ENCODE results near the gene COLEC12. TPM values are rescaled to one million over a fixed set of nuclear protein-coding genes. Genes with fewer than 3 reads are reported as not detected.
"Not testable (repeated sequence)": the region's sequence is repeated elsewhere in the genome, so short reads cannot be mapped to it uniquely, and the experiment has no call there.

COLEC12 gene
- polyA plus RNA-seq, 4 donors: 0.22 to 5.4 (median 2.0) TPM

GRCh38 chr18:302097-302496, 198.4 kb downstream of the COLEC12 start:
- 82 to 88% (median 83%) methylated on average over 7 of the region's 7 CpGs for WGBS, 3 donors
- FAIRE-seq (no peak), DNase-seq (no peak)
- Histone ChIP-seq H3K27me3 (ENCODE audit: control insufficient read depth in 3 of 3, insufficient read depth in 3 of 3, low read length in 3 of 3) (no peaks in the 10 kb centered on the region), H3K4me1 (ENCODE audit: control insufficient read depth in 3 of 3, insufficient read depth in 2 of 3, low read depth in 1 of 3, low read length in 2 of 3) (no peaks in the 10 kb centered on the region), H3K9me3 (ENCODE audit: control insufficient read depth in 2 of 2, insufficient read depth in 1 of 2, low read depth in 1 of 2, low read length in 1 of 2) (no peaks in the 10 kb centered on the region), H3K27ac (ENCODE audit: low read depth in 1 of 3, low read length in 2 of 3) (no peak overlapping the region), H3K36me3 (ENCODE audit: control insufficient read depth in 3 of 3, insufficient read depth in 2 of 3, low read depth in 1 of 3, low read length in 3 of 3) (no peaks in the 10 kb centered on the region), H3K4me3 (ENCODE audit: low read depth in 1 of 3, low read length in 3 of 3) (no peak overlapping the region)

GRCh38 chr18:297936-298335, 202.6 kb downstream of the COLEC12 start:
- H3K9me3 ChIP-seq (ENCODE audit: control insufficient read depth in 2 of 2, insufficient read depth in 1 of 2, low read depth in 1 of 2, low read length in 1 of 2): no peaks in the 10 kb centered on the region
- no peak for FAIRE-seq
- no peak overlapping the region for H3K4me3 ChIP-seq (ENCODE audit: low read depth in 1 of 3, low read length in 3 of 3)
- no peaks in the 10 kb centered on the region for H3K27me3 ChIP-seq (ENCODE audit: control insufficient read depth in 3 of 3, insufficient read depth in 3 of 3, low read length in 3 of 3)
- no peaks in the 10 kb centered on the region for H3K36me3 ChIP-seq (ENCODE audit: control insufficient read depth in 3 of 3, insufficient read depth in 2 of 3, low read depth in 1 of 3, low read length in 3 of 3)
- WGBS, 3 donors: 81 to 92% (median 87%) methylated on average over 2 of the region's 2 CpGs
- DNase-seq: no peak
- no peak overlapping the region for H3K27ac ChIP-seq (ENCODE audit: low read depth in 1 of 3, low read length in 2 of 3)
- H3K4me1 ChIP-seq (ENCODE audit: control insufficient read depth in 3 of 3, insufficient read depth in 2 of 3, low read depth in 1 of 3, low read length in 2 of 3): no peaks in the 10 kb centered on the region

DNA sequence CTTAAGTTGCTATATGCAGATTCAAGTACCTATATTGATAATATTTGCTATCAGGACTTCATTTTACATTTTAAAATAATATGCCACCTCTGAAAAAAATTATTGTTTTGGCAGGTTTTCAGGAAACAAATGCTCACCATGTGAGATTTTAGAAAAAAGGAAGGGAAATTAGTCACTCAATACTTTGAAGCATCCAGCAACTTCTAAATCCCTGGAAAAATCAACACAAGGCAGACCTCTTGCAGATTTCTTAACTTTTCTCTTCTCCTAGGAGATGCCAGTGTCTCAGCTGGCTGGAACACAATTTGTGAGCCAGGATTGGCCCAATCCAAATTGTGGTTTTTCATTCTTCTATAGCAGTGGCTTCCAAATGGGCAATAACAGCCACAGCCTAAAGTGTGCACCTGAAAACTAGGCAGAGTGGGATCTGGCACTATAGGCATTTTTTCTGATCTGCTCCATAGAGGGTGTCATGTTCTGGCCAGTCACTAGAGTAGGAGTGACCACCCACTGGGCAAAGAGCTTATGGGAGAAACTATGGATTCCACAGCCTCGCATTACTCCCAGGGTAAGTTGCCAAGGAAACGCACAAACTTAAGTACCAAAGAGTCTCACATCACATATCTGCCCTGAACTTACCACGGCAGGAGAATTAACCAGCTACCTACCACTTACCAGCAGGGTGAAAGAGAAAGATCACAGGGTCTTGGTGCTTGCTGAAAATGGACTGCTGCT, 204.6 kb downstream of the COLEC12 start:
- no peaks in the 10 kb centered on the region for H3K9me3 ChIP-seq (ENCODE audit: control insufficient read depth in 2 of 2, insufficient read depth in 1 of 2, low read depth in 1 of 2, low read length in 1 of 2)
- FAIRE-seq: no peak
- no peak overlapping the region for H3K27ac ChIP-seq (ENCODE audit: low read depth in 1 of 3, low read length in 2 of 3)
- H3K4me1 ChIP-seq (ENCODE audit: control insufficient read depth in 3 of 3, insufficient read depth in 2 of 3, low read depth in 1 of 3, low read length in 2 of 3): no peaks in the 10 kb centered on the region
- H3K27me3 ChIP-seq (ENCODE audit: control insufficient read depth in 3 of 3, insufficient read depth in 3 of 3, low read length in 3 of 3): no peaks in the 10 kb centered on the region
- WGBS, 3 donors: 63 to 66% (median 65%) methylated on average over 3 of the region's 3 CpGs
- no peak for DNase-seq
- no peak overlapping the region for H3K4me3 ChIP-seq (ENCODE audit: low read depth in 1 of 3, low read length in 3 of 3)
- no peaks in the 10 kb centered on the region for H3K36me3 ChIP-seq (ENCODE audit: control insufficient read depth in 3 of 3, insufficient read depth in 2 of 3, low read depth in 1 of 3, low read length in 3 of 3)

DNA sequence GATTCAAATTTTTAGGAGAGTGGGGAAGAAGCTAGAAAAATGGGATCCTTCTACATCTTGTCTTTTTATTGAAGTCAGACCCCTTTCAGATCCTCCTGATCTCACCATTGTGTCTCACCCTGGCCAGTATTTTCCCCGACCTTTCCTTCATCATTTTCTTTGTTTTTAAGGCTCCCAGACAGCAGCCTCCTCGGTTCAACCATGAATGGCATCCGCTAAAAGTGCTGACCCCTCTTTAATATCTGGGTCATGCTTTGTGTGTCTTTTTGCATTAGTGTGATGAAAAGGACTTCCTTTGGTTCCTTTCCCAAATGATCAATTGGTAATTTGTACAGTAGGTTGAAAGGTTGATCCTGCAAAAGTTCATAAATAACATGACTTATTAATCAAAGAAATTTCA, 205.9 kb downstream of the COLEC12 start:
- no peaks in the 10 kb centered on the region for H3K4me1 ChIP-seq (ENCODE audit: control insufficient read depth in 3 of 3, insufficient read depth in 2 of 3, low read depth in 1 of 3, low read length in 2 of 3)
- no peak overlapping the region for H3K27ac ChIP-seq (ENCODE audit: low read depth in 1 of 3, low read length in 2 of 3)
- DNase-seq: no peak
- FAIRE-seq: no peak
- no peak overlapping the region for H3K4me3 ChIP-seq (ENCODE audit: low read depth in 1 of 3, low read length in 3 of 3)
- H3K9me3 ChIP-seq (ENCODE audit: control insufficient read depth in 2 of 2, insufficient read depth in 1 of 2, low read depth in 1 of 2, low read length in 1 of 2): no peaks in the 10 kb centered on the region
- no peaks in the 10 kb centered on the region for H3K27me3 ChIP-seq (ENCODE audit: control insufficient read depth in 3 of 3, insufficient read depth in 3 of 3, low read length in 3 of 3)
- 76 to 87% (median 82%) methylated on average over 3 of the region's 3 CpGs for WGBS, 3 donors
- H3K36me3 ChIP-seq (ENCODE audit: control insufficient read depth in 3 of 3, insufficient read depth in 2 of 3, low read depth in 1 of 3, low read length in 3 of 3): no peaks in the 10 kb centered on the region

GRCh38 chr18:293536-293935, 207.0 kb downstream of the COLEC12 start:
- Histone ChIP-seq H3K9me3 (ENCODE audit: control insufficient read depth in 2 of 2, insufficient read depth in 1 of 2, low read depth in 1 of 2, low read length in 1 of 2) (no peaks in the 10 kb centered on the region), H3K27ac (ENCODE audit: low read depth in 1 of 3, low read length in 2 of 3) (no peak overlapping the region), H3K4me3 (ENCODE audit: low read depth in 1 of 3, low read length in 3 of 3) (no peak overlapping the region), H3K27me3 (ENCODE audit: control insufficient read depth in 3 of 3, insufficient read depth in 3 of 3, low read length in 3 of 3) (no peaks in the 10 kb centered on the region), H3K4me1 (ENCODE audit: control insufficient read depth in 3 of 3, insufficient read depth in 2 of 3, low read depth in 1 of 3, low read length in 2 of 3) (no peaks in the 10 kb centered on the region), H3K36me3 (ENCODE audit: control insufficient read depth in 3 of 3, insufficient read depth in 2 of 3, low read depth in 1 of 3, low read length in 3 of 3) (no peaks in the 10 kb centered on the region)
- no peak for DNase-seq
- no peak for FAIRE-seq
- 86 to 88% (median 87%) methylated on average over 4 of the region's 4 CpGs for WGBS, 3 donors

DNA sequence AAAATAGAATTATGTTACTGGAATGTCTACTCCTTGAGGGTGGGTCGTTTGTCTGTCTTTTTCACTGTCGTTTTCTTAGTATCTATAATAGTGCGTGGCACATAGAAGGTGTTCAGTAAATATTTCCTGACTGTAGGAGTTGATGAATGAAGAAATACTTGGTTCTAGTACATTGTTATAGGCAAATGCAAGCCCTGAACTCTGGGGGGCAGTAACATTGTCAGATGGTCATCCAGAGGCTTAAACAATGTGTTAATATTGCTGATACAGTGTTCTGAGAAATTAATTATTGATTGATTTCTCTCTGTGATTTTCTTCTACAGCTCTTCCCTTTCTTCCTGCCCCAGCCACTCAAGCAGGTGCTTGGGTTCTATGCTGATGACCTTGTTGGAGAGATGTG, 208.2 kb downstream of the COLEC12 start:
- no peak for FAIRE-seq
- 58 to 65% (median 63%) methylated on average over 3 of the region's 3 CpGs for WGBS, 3 donors
- Histone ChIP-seq H3K27me3 (ENCODE audit: control insufficient read depth in 3 of 3, insufficient read depth in 3 of 3, low read length in 3 of 3) (no peaks in the 10 kb centered on the region), H3K4me3 (ENCODE audit: low read depth in 1 of 3, low read length in 3 of 3) (no peak overlapping the region), H3K9me3 (ENCODE audit: control insufficient read depth in 2 of 2, insufficient read depth in 1 of 2, low read depth in 1 of 2, low read length in 1 of 2) (no peaks in the 10 kb centered on the region), H3K27ac (ENCODE audit: low read depth in 1 of 3, low read length in 2 of 3) (no peak overlapping the region), H3K4me1 (ENCODE audit: control insufficient read depth in 3 of 3, insufficient read depth in 2 of 3, low read depth in 1 of 3, low read length in 2 of 3) (no peaks in the 10 kb centered on the region), H3K36me3 (ENCODE audit: control insufficient read depth in 3 of 3, insufficient read depth in 2 of 3, low read depth in 1 of 3, low read length in 3 of 3) (no peaks in the 10 kb centered on the region)
- no peak for DNase-seq

- H3K36me3 ChIP-seq (ENCODE audit: control insufficient read depth in 3 of 3, insufficient read depth in 2 of 3, low read depth in 1 of 3, low read length in 3 of 3); H3K27ac ChIP-seq (ENCODE audit: low read depth in 1 of 3, low read length in 2 of 3); FAIRE-seq; H3K27me3 ChIP-seq (ENCODE audit: control insufficient read depth in 3 of 3, insufficient read depth in 3 of 3, low read length in 3 of 3); H3K9me3 ChIP-seq (ENCODE audit: control insufficient read depth in 2 of 2, insufficient read depth in 1 of 2, low read depth in 1 of 2, low read length in 1 of 2); H3K4me3 ChIP-seq (ENCODE audit: low read depth in 1 of 3, low read length in 3 of 3); DNase-seq; H3K4me1 ChIP-seq (ENCODE audit: control insufficient read depth in 3 of 3, insufficient read depth in 2 of 3, low read depth in 1 of 3, low read length in 2 of 3): not testable (repeated sequence)
- 57 to 72% (median 65%) methylated on average over 4 of the region's 4 CpGs for WGBS, 3 donors
Measured at GRCh38 chr18:289970-290369, 210.5 kb downstream of the COLEC12 start.

DNA sequence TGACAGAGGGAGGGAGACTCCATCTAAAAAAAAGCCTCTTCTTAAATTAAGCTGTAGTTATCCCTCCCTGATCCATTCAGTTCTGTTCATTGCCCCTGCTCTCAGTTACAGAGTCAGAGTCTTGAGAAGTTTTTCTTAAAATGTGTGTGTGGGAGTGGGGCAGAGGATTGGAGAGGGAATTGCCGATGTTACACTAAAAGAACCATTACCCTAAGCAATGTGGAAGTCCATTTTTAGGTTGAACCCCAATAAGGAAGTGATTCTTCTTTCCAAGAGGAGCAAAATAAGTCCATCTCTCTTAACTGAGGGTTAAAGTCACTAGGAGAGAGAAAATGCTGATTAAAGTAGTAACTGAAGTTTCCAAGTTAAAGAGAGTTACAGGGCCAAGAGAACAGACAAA, 211.5 kb downstream of the COLEC12 start:
- Histone ChIP-seq H3K27ac (ENCODE audit: low read depth in 1 of 3, low read length in 2 of 3) (no peak overlapping the region), H3K4me3 (ENCODE audit: low read depth in 1 of 3, low read length in 3 of 3) (no peak overlapping the region), H3K9me3 (ENCODE audit: control insufficient read depth in 2 of 2, insufficient read depth in 1 of 2, low read depth in 1 of 2, low read length in 1 of 2) (no peaks in the 10 kb centered on the region), H3K36me3 (ENCODE audit: control insufficient read depth in 3 of 3, insufficient read depth in 2 of 3, low read depth in 1 of 3, low read length in 3 of 3) (no peaks in the 10 kb centered on the region), H3K4me1 (ENCODE audit: control insufficient read depth in 3 of 3, insufficient read depth in 2 of 3, low read depth in 1 of 3, low read length in 2 of 3) (no peaks in the 10 kb centered on the region), H3K27me3 (ENCODE audit: control insufficient read depth in 3 of 3, insufficient read depth in 3 of 3, low read length in 3 of 3) (no peaks in the 10 kb centered on the region)
- DNase-seq (no peak), FAIRE-seq (no peak)
- WGBS, 3 donors: 38 to 65% (median 47%) methylated on average over 1 of the region's 1 CpG

All from small intestine (tissue), 7 donors.